HepG2 (cell line): Measurements from ENCODE around the gene ZBTB48. TPM values are rescaled to one million over a fixed set of nuclear protein-coding genes. Genes with fewer than 3 reads are reported as not detected.

Source experiments
- BRD4 ChIP-seq: sonication (generic); formaldehyde crosslinking; IDR thresholded peaks from 2 replicates; pipeline ENCODE4 v1.4.0; 2020; ENCODE audit warnings: missing genetic modification reagents
- CHD2 ChIP-seq: IDR thresholded peaks from 2 replicates; pipeline ENCODE4 v1.6.1; 2011; ENCODE audit warnings: low read depth, low read length, improper control_type of control experiment
- DNMT1 ChIP-seq: sonication (generic); formaldehyde crosslinking; IDR thresholded peaks from 2 replicates; pipeline ENCODE4 v1.5.1; 2020; ENCODE audit warnings: mild to moderate bottlenecking, missing genetic modification reagents
- KLF9 ChIP-seq: IDR thresholded peaks from 2 replicates; pipeline ENCODE4 v1.6.1; 2016; ENCODE audit warnings: low read depth
- NCOA2 ChIP-seq: sonication (generic); formaldehyde crosslinking; IDR thresholded peaks from 2 replicates; pipeline ENCODE4 v1.8.0; 2022; ENCODE audit warnings: inconsistent platforms
- RCOR2 ChIP-seq: IDR thresholded peaks from 2 replicates; pipeline ENCODE4 v1.6.1; 2016; ENCODE audit warnings: missing biosample characterization, missing genetic modification reagents
- RFXAP ChIP-seq: sonication (generic); formaldehyde crosslinking; IDR thresholded peaks from 2 replicates; pipeline ENCODE4 v1.4.0; 2020; ENCODE audit warnings: missing genetic modification reagents, borderline replicate concordance
- SIX1 ChIP-seq: sonication (generic); formaldehyde crosslinking; IDR thresholded peaks from 2 replicates; pipeline ENCODE4 v1.4.0; 2020; ENCODE audit warnings: missing genetic modification reagents, borderline replicate concordance
- TBL1XR1 ChIP-seq: fragments of 150-350 bp; IDR thresholded peaks from 2 replicates; pipeline ENCODE4 v1.6.1; 2014; ENCODE audit warnings: borderline replicate concordance, low read length; ENCODE audit not compliant: partially characterized antibody
- TSC22D2 ChIP-seq: sonication (generic); formaldehyde crosslinking; IDR thresholded peaks from 2 replicates; pipeline ENCODE4 v1.5.1; 2020; ENCODE audit warnings: missing genetic modification reagents, mild to moderate bottlenecking, borderline replicate concordance
- ZNF224 ChIP-seq: sonication (generic); formaldehyde crosslinking; IDR thresholded peaks from 2 replicates; pipeline ENCODE4 v1.5.0; 2020; ENCODE audit warnings: mild to moderate bottlenecking, missing genetic modification reagents
- ZNF225 ChIP-seq: sonication (generic); formaldehyde crosslinking; IDR thresholded peaks from 2 replicates; pipeline ENCODE4 v1.4.0; 2020; ENCODE audit warnings: mild to moderate bottlenecking, missing genetic modification reagents
- ZNF468 ChIP-seq: sonication (generic); formaldehyde crosslinking; IDR thresholded peaks from 2 replicates; pipeline ENCODE4 v1.8.0; 2022; ENCODE audit warnings: mild to moderate bottlenecking, moderate library complexity, missing genetic modification reagents
- ZNF629 ChIP-seq: sonication (generic); formaldehyde crosslinking; conservative IDR thresholded peaks from 2 replicates; pipeline ENCODE4 v1.5.0; 2020; ENCODE audit warnings: missing genetic modification reagents
- ZNF766 ChIP-seq: sonication (generic); formaldehyde crosslinking; IDR thresholded peaks from 2 replicates; pipeline ENCODE4 v1.5.0; 2020; ENCODE audit warnings: missing genetic modification reagents, borderline replicate concordance
- ZNF816 ChIP-seq: sonication (generic); formaldehyde crosslinking; IDR thresholded peaks from 2 replicates; pipeline ENCODE4 v1.8.0; 2022; ENCODE audit warnings: missing genetic modification reagents, mild to moderate bottlenecking, borderline replicate concordance
- polyA plus RNA-seq, 8 experiments: library from polyadenylated mRNA; depleted of rRNA in 3 of 8; stranded (reverse) in 7 of 8; unstranded in 1 of 8; fragments of >200 nt; fragmentation: Illumina TruSeq in 4 of 8; extraction: Trizol in 4 of 8; gene quantifications; 2 replicates each; pipeline versions ENCODE4 v1.2.1 to v1.2.3, GENCODE V29; 2011 to 2016; ENCODE audit warnings: low read depth in 4 of 8, missing spikeins in 1 of 8, mixed read lengths in 1 of 8; ENCODE audit not compliant: insufficient read depth in 1 of 8
- total RNA-seq, 5 experiments: library from RNA; depleted of rRNA; stranded (reverse); fragments of >200 nt; fragmentation: Illumina TruSeq; extraction: Trizol; gene quantifications; 2 replicates each; pipeline ENCODE4 v1.2.3, GENCODE V29; 2016; ENCODE audit warnings: low read depth in 1 of 5
- TF ChIP-seq, protein P1 (sequence below): sonication (generic); formaldehyde crosslinking; IDR thresholded peaks from 2 replicates; pipeline ENCODE4 v1.4.0; 2020; ENCODE audit warnings: missing genetic modification reagents
- TF ChIP-seq, protein P2 (sequence below): sonication (generic); formaldehyde crosslinking; IDR thresholded peaks from 2 replicates; pipeline ENCODE4 v1.4.0; 2020; ENCODE audit warnings: missing genetic modification reagents
- TF ChIP-seq, protein P3 (sequence below): fragments of 450-650 bp; IDR thresholded peaks from 2 replicates; pipeline ENCODE4 v1.6.1; 2016

The ZBTB48 gene
- total and polyA plus RNA-seq, 2 of the 13 experiments (the other 11 are each of a cell fraction or from before 2014, with no cell fraction given) = 13.0 to 17.1 TPM

DNA sequence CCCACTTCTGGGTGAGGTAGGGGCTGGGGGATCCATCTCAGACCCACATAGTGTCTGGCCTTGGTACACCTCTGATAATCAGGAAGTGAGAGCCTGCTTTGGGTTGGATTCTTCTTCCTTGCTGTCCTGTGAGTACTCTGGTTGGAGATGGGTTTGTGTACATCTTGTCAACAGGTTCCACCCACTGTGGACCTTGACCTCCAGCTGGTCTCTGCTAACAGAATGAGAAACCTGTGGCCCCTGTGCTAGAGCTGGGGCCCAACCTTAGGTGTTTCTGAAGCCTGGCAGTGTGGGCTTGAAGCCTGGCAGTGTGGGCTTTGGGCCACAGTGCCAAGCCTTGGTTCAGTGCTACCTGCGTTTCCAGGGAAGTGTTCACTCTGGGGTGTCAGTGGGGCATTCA, 2.6 kb downstream of the ZBTB48 start (continued):
- TF ChIP-seq, protein P1, sequence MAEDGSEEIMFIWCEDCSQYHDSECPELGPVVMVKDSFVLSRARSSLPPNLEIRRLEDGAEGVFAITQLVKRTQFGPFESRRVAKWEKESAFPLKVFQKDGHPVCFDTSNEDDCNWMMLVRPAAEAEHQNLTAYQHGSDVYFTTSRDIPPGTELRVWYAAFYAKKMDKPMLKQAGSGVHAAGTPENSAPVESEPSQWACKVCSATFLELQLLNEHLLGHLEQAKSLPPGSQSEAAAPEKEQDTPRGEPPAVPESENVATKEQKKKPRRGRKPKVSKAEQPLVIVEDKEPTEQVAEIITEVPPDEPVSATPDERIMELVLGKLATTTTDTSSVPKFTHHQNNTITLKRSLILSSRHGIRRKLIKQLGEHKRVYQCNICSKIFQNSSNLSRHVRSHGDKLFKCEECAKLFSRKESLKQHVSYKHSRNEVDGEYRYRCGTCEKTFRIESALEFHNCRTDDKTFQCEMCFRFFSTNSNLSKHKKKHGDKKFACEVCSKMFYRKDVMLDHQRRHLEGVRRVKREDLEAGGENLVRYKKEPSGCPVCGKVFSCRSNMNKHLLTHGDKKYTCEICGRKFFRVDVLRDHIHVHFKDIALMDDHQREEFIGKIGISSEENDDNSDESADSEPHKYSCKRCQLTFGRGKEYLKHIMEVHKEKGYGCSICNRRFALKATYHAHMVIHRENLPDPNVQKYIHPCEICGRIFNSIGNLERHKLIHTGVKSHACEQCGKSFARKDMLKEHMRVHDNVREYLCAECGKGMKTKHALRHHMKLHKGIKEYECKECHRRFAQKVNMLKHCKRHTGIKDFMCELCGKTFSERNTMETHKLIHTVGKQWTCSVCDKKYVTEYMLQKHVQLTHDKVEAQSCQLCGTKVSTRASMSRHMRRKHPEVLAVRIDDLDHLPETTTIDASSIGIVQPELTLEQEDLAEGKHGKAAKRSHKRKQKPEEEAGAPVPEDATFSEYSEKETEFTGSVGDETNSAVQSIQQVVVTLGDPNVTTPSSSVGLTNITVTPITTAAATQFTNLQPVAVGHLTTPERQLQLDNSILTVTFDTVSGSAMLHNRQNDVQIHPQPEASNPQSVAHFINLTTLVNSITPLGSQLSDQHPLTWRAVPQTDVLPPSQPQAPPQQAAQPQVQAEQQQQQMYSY (CRISPR knock-in tag) = no peak
- TF ChIP-seq ZNF225 (CRISPR knock-in tag) (no peak), TSC22D2 (CRISPR knock-in tag) (0 out of 2 replicates have a peak, but pooled peaks have one; percentile 28), ZNF224 (CRISPR knock-in tag) (no peak), RCOR2 (peak; percentile 69; the same call in 1 of the 2 replicates), ZNF766 (CRISPR knock-in tag) (no peak), NCOA2 (CRISPR knock-in tag) (peak; percentile 66), ZNF468 (CRISPR knock-in tag) (no peak), ZNF816 (CRISPR knock-in tag) (no peak), TBL1XR1 (peak; percentile 12), ZNF629 (CRISPR knock-in tag) (peak; percentile 51; the same call in 1 of the 2 replicates), KLF9 (CRISPR knock-in tag) (peak; percentile 94; the same call in 1 of the 2 replicates), SIX1 (CRISPR knock-in tag) (no peak), BRD4 (CRISPR knock-in tag) (no peak), DNMT1 (CRISPR knock-in tag) (no peak), RFXAP (CRISPR knock-in tag) (no peak), CHD2 (no peak)
- TF ChIP-seq, protein P2, sequence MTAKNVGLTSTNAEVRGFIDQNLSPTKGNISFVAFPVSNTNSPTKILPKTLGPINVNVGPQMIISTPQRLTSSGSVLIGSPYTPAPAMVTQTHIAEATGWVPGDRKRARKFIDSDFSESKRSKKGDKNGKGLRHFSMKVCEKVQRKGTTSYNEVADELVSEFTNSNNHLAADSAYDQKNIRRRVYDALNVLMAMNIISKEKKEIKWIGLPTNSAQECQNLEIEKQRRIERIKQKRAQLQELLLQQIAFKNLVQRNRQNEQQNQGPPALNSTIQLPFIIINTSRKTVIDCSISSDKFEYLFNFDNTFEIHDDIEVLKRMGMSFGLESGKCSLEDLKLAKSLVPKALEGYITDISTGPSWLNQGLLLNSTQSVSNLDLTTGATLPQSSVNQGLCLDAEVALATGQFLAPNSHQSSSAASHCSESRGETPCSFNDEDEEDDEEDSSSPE = no peak
- TF ChIP-seq, protein P3, sequence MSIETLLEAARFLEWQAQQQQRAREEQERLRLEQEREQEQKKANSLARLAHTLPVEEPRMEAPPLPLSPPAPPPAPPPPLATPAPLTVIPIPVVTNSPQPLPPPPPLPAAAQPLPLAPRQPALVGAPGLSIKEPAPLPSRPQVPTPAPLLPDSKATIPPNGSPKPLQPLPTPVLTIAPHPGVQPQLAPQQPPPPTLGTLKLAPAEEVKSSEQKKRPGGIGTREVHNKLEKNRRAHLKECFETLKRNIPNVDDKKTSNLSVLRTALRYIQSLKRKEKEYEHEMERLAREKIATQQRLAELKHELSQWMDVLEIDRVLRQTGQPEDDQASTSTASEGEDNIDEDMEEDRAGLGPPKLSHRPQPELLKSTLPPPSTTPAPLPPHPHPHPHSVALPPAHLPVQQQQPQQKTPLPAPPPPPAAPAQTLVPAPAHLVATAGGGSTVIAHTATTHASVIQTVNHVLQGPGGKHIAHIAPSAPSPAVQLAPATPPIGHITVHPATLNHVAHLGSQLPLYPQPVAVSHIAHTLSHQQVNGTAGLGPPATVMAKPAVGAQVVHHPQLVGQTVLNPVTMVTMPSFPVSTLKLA = 0 out of 2 replicates have a peak, but pooled peaks have one; percentile 15
